PC-9 (cell line): ENCODE measurements around the gene PRUNE2.

Experiments
- CTCF ChIP-seq: fragments of 200-600 bp; sonication (generic); conservative IDR thresholded peaks from 2 replicates; pipeline ENCODE4 v1.6.1; 2017; ENCODE audit warnings: mixed run types, antibody characterized with exemption, mild to moderate bottlenecking, moderate library complexity
- EZH2 ChIP-seq: fragments of 200-600 bp; sonication (generic); IDR thresholded peaks from 2 replicates; pipeline ENCODE4 v1.8.0; 2017; ENCODE audit warnings: antibody characterized with exemption, low read depth

- no peak for TF ChIP-seq EZH2
- TF ChIP-seq CTCF: no peak
These were observed 15.3 kb upstream of the PRUNE2 start for GRCh38 chr9:76921165-76921564.
